Panc1 (cell line): ENCODE measurements around the gene CFHR5.

ENCODE experiments used
- POLR2AphosphoS5 ChIP-seq: IDR thresholded peaks from 2 replicates; pipeline ENCODE4 v1.6.1; 2012; ENCODE audit warnings: mild to moderate bottlenecking, low read depth, low read length, moderate library complexity
- SIN3A ChIP-seq: IDR thresholded peaks from 2 replicates; pipeline ENCODE4 v1.6.1; 2012; ENCODE audit warnings: low read depth, mild to moderate bottlenecking, low read length, moderate library complexity, borderline replicate concordance; ENCODE audit not compliant: insufficient read depth
- TCF7L2 ChIP-seq: IDR thresholded peaks from 2 replicates; pipeline ENCODE4 v1.6.1; 2011; ENCODE audit warnings: mild to moderate bottlenecking, low read depth, low read length, inconsistent platforms
- TF ChIP-seq, protein P1 (sequence below): fragments of 450-650 bp; IDR thresholded peaks from 2 replicates; pipeline ENCODE4 v1.5.1; 2017; ENCODE audit warnings: mild to moderate bottlenecking

DNA sequence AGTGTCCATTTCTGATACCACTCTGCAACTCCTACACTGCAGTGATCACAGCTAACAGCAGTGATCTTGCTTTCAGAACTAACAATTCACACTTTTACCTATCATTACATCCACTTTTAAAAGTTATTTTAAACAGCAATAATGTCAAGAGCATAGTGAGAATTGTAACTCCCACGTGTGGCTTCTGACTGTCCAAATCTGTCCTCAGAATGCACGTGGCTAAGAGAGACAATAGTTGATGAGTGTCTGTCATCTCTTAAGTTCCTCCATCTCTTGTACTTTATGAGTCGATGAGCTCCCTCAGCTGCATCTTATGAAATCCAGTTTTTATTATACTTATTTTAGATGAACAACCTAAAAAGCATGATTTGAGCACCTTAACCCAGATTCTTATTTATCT lies 16.5 kb upstream of the CFHR5 start:
- TF ChIP-seq, protein P1, sequence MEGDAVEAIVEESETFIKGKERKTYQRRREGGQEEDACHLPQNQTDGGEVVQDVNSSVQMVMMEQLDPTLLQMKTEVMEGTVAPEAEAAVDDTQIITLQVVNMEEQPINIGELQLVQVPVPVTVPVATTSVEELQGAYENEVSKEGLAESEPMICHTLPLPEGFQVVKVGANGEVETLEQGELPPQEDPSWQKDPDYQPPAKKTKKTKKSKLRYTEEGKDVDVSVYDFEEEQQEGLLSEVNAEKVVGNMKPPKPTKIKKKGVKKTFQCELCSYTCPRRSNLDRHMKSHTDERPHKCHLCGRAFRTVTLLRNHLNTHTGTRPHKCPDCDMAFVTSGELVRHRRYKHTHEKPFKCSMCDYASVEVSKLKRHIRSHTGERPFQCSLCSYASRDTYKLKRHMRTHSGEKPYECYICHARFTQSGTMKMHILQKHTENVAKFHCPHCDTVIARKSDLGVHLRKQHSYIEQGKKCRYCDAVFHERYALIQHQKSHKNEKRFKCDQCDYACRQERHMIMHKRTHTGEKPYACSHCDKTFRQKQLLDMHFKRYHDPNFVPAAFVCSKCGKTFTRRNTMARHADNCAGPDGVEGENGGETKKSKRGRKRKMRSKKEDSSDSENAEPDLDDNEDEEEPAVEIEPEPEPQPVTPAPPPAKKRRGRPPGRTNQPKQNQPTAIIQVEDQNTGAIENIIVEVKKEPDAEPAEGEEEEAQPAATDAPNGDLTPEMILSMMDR, result no peak
- no peak for TF ChIP-seq POLR2AphosphoS5
- TF ChIP-seq SIN3A, result no peak
- no peak for TF ChIP-seq TCF7L2
